ENCODE measurements around the gene SEC22A.
A peak's percentile ranks its signal among the peaks of the same experiment; 100 is the strongest.
"Not testable (repeated sequence)": the region's sequence is repeated elsewhere in the genome, so short reads cannot be mapped to it uniquely, and the experiment has no call there.

Gene SEC22A

DNA sequence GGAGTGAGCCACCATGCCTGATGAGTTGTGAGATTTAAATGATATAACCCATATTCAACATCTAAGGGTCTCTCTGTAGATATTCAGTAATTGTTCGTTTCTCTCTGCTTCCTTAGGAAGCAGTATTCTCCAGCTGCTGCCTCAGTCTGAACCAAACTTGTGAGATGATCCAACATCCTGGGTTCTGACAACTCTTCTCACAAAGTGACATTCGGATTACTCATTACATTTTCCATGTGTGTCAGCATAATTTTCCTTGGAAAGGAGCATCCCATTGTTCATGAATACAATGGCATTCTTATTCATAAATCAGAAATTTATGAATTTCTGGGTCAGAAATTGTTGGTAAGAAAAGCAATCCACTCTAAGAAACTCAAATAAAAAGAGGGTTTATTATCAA is 15.0 kb upstream of the SEC22A start:
- H3K27me3 ChIP-seq (ENCODE audit: low read depth, low read length), result no peaks in the 10 kb centered on the region
- H3K4me3 ChIP-seq (ENCODE audit: low read depth in 1 of 2, low read length in 2 of 2), result no peak overlapping the region
- no peaks in the 10 kb centered on the region for H3K36me3 ChIP-seq (ENCODE audit: control insufficient read depth in 1 of 2, insufficient read depth in 2 of 2, low read length in 2 of 2)
- H3K27ac ChIP-seq (ENCODE audit: low read length), result no peak overlapping the region
- peaks cover 0 to 5% of the 10 kb centered on the region in 2 donors for H3K9me3 ChIP-seq (ENCODE audit: control insufficient read depth in 1 of 2, low read length in 2 of 2)
- H3K4me1 ChIP-seq (ENCODE audit: control insufficient read depth in 1 of 2, insufficient read depth in 2 of 2, low read length in 2 of 2), result no peaks in the 10 kb centered on the region

DNA sequence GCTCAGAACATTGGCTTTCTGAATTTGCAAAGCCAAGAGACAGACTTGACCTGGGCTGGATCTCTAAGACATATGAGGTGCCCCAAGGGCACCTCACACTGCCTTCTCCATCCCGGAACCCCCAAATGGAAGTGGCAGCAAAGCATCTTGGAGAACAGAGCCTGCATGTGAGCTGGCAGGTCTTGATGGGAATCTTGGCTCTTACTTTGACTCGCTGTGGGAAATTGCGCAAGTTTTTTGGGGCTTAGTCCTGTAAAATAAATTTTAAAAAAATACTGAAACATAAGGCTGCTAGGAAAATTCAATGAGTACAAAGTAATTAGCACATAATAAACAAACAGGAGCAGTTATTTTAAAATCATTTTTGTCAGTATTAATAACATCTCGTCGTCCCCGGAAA is 13.7 kb upstream of the SEC22A start:
- H3K9me3 ChIP-seq (ENCODE audit: control insufficient read depth in 1 of 2, low read length in 2 of 2), result no peaks in the 10 kb centered on the region
- no peaks in the 10 kb centered on the region for H3K36me3 ChIP-seq (ENCODE audit: control insufficient read depth in 1 of 2, insufficient read depth in 2 of 2, low read length in 2 of 2)
- no peaks in the 10 kb centered on the region for H3K4me1 ChIP-seq (ENCODE audit: control insufficient read depth in 1 of 2, insufficient read depth in 2 of 2, low read length in 2 of 2)
- H3K27ac ChIP-seq (ENCODE audit: low read length), result no peak overlapping the region
- no peak overlapping the region for H3K4me3 ChIP-seq (ENCODE audit: low read depth in 1 of 2, low read length in 2 of 2)
- H3K27me3 ChIP-seq (ENCODE audit: low read depth, low read length), result no peaks in the 10 kb centered on the region

DNA sequence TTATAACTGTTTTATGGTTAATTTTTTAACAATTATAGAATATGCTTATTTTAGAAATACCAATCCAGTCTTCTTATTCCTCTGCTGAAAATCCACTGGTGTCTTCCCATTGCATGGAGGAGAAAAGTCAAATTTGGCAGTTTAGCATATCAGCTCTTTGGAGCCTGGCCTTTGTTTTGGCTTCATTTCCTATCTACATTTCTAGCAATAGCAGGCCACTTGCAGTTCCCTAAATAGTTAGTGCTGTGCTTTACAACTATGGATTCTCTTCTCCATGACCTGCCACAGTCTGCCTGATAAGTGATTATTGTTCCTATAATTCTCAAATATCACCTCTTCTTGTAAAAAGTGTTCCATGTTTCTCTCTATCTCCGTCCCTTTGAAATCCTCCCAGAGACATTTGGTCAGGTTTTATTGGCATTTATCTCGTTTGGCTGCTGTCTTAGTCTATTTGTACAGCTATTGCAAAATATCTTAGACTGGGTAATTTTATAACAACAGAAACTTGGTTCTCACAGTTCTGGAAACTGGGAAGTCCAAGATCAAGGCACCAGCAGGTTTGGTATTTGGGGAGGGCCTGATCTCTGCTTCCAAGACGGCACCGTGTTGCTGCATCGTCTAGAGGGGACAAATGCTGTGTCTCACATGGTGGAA is 8.2 kb upstream of the SEC22A start:
- Histone ChIP-seq H3K9me3 (ENCODE audit: control insufficient read depth in 1 of 2, low read length in 2 of 2) (no peaks in the 10 kb centered on the region), H3K27ac (ENCODE audit: low read length) (no peak overlapping the region), H3K4me3 (ENCODE audit: low read depth in 1 of 2, low read length in 2 of 2) (no peak overlapping the region), H3K27me3 (ENCODE audit: low read depth, low read length) (no peaks in the 10 kb centered on the region), H3K36me3 (ENCODE audit: control insufficient read depth in 1 of 2, insufficient read depth in 2 of 2, low read length in 2 of 2) (no peaks in the 10 kb centered on the region), H3K4me1 (ENCODE audit: control insufficient read depth in 1 of 2, insufficient read depth in 2 of 2, low read length in 2 of 2) (no peaks in the 10 kb centered on the region)

DNA sequence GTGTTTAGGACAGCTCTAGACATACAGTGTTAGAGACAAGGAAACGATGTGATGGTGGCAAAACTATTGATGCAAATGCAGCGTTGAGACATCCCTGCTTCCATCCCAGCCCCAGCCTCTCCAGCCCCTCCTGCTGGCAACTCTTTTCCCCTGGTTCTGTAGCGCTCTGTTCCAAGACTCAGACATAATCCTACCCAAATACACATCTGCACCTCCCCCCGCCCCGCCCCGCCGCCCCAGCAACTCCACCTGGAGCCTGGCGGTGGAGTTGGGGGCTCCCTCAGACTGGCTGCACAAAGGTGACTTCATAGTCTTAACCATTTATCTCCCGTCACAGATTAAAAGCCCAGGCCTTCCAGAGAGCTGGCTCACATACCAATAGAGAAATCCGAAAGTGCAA is 7.2 kb upstream of the SEC22A start:
- H3K36me3 ChIP-seq (ENCODE audit: control insufficient read depth in 1 of 2, insufficient read depth in 2 of 2, low read length in 2 of 2), result no peaks in the 10 kb centered on the region
- H3K4me3 ChIP-seq (ENCODE audit: low read depth in 1 of 2, low read length in 2 of 2), result no peak overlapping the region
- no peaks in the 10 kb centered on the region for H3K27me3 ChIP-seq (ENCODE audit: low read depth, low read length)
- no peaks in the 10 kb centered on the region for H3K4me1 ChIP-seq (ENCODE audit: control insufficient read depth in 1 of 2, insufficient read depth in 2 of 2, low read length in 2 of 2)
- H3K27ac ChIP-seq (ENCODE audit: low read length), result no peak overlapping the region
- no peaks in the 10 kb centered on the region for H3K9me3 ChIP-seq (ENCODE audit: control insufficient read depth in 1 of 2, low read length in 2 of 2)

DNA sequence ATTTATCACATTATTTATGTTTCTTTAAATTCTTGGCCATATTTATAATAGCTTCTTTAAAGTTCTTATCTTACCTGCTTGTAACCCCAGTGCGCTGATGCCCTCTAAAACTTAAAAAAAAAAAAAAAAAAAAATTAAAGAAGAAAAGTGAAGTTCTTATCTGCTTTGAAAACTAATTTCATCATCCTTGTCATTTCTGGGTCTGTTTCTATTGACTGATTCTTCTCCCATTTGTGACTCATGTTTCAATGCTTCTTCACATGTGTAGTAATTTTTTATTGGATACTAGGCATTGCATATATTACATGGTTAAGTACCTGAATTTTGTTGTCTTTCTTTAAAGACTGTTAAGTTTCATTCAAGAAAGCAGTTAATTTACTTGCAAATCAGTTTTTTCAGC is 3.4 kb upstream of the SEC22A start:
- H3K4me3 ChIP-seq (ENCODE audit: low read depth in 1 of 2, low read length in 2 of 2), result no peak overlapping the region
- H3K36me3 ChIP-seq (ENCODE audit: control insufficient read depth in 1 of 2, insufficient read depth in 2 of 2, low read length in 2 of 2), result no peaks in the 10 kb centered on the region
- no peak overlapping the region for H3K27ac ChIP-seq (ENCODE audit: low read length)
- no peaks in the 10 kb centered on the region for H3K9me3 ChIP-seq (ENCODE audit: control insufficient read depth in 1 of 2, low read length in 2 of 2)
- no peaks in the 10 kb centered on the region for H3K27me3 ChIP-seq (ENCODE audit: low read depth, low read length)
- peaks cover 0 to 14% of the 10 kb centered on the region in 2 donors for H3K4me1 ChIP-seq (ENCODE audit: control insufficient read depth in 1 of 2, insufficient read depth in 2 of 2, low read length in 2 of 2)

DNA sequence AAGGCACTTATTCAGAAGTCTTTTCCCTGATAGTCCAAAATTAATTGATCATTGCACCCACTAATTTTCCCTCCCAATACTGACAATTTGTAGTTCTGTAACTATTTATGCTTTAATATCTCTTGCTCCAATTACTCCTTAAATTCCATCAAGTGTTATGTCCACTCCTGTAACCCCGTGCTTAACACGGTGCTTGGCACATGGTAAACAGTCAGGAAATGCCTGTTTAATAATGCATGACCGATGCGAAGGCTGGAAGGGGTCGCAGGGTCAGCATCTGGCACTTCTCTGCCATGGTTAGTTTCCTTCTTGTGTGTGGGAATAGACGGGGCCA is 553 bp upstream of the SEC22A start:
- Histone ChIP-seq H3K27ac (ENCODE audit: low read length) (peak overlapping the region; percentile 57), H3K27me3 (ENCODE audit: low read depth, low read length) (no peaks in the 10 kb centered on the region), H3K9me3 (ENCODE audit: control insufficient read depth in 1 of 2, low read length in 2 of 2) (no peaks in the 10 kb centered on the region), H3K36me3 (ENCODE audit: control insufficient read depth in 1 of 2, insufficient read depth in 2 of 2, low read length in 2 of 2) (no peaks in the 10 kb centered on the region), H3K4me1 (ENCODE audit: control insufficient read depth in 1 of 2, insufficient read depth in 2 of 2, low read length in 2 of 2) (peaks cover 0 to 14% of the 10 kb centered on the region in 2 donors), H3K4me3 (ENCODE audit: low read depth in 1 of 2, low read length in 2 of 2) (peak overlapping the region; percentile 88 to 92)

DNA sequence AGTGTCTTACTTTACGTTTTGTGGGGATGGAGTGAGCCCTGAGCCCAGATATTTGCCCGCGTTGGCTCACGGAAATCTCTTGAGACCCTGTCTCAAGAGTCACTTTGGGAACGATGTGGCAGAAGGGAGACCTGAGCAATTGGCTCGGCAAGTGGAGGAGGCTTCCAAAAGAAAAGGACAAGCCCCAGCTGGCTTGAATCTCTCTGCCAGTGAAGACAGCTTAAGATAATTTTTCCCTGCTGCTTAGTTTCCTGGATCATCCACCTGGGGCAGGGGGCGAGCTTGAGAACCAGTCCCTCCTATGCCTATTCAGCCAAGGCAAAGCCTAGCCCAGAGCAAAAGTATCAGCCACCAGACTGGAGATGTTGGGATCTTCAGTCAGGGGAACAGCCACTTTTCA is 708 bp downstream of the SEC22A start:
- Histone ChIP-seq H3K36me3 (ENCODE audit: control insufficient read depth in 1 of 2, insufficient read depth in 2 of 2, low read length in 2 of 2) (no peaks in the 10 kb centered on the region), H3K27me3 (ENCODE audit: low read depth, low read length) (no peaks in the 10 kb centered on the region), H3K4me1 (ENCODE audit: control insufficient read depth in 1 of 2, insufficient read depth in 2 of 2, low read length in 2 of 2) (peaks cover 0 to 14% of the 10 kb centered on the region in 2 donors), H3K4me3 (ENCODE audit: low read depth in 1 of 2, low read length in 2 of 2) (peak overlapping the region; percentile 88 to 92), H3K9me3 (ENCODE audit: control insufficient read depth in 1 of 2, low read length in 2 of 2) (no peaks in the 10 kb centered on the region), H3K27ac (ENCODE audit: low read length) (peak overlapping the region; percentile 80)

DNA sequence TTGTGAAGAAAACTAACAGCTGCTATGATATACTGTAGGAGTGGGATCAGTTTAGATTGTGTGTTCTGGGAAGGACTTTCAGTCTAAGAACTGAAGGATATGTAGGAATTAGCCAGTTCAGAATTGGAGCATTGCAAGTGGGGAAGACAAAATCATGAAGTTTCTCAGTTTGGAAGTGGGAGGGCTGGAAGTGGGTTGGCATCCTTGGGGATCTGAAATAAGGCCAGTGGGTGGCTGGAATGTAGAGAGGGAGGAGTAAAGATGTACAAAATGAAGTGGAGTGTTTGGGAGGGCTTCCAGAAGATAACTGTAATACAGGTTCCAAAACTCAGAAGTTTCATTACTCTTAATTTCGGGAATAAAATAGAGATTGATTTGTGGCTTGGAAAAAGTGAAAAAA is 17.2 kb downstream of the SEC22A start:
- H3K36me3 ChIP-seq (ENCODE audit: control insufficient read depth in 1 of 2, insufficient read depth in 2 of 2, low read length in 2 of 2), result peaks cover 0 to 3% of the 10 kb centered on the region in 2 donors

DNA sequence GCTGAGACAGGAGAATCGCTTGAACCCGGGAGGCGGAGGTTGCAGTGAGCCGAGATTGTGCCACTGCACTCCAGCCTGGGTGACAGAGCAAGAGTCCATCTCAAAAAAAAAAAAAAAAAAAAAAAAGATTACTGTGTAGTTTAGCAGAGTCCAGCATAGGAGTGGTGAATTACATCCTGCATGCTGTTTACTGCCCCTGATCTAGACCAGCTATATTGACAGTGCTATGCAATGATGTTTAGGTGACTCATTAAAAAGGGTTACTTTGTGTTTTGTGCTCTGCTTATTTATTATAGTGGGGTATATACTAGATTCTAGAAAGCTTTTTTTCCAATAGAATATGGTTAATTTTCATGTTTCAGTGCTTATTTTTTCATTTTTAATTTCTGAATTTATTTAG is 19.6 kb downstream of the SEC22A start:
- not testable (repeated sequence) for H3K27ac ChIP-seq (ENCODE audit: low read length); H3K36me3 ChIP-seq (ENCODE audit: control insufficient read depth in 1 of 2, insufficient read depth in 2 of 2, low read length in 2 of 2); H3K27me3 ChIP-seq (ENCODE audit: low read depth, low read length); H3K9me3 ChIP-seq (ENCODE audit: control insufficient read depth in 1 of 2, low read length in 2 of 2); H3K4me1 ChIP-seq (ENCODE audit: control insufficient read depth in 1 of 2, insufficient read depth in 2 of 2, low read length in 2 of 2); H3K4me3 ChIP-seq (ENCODE audit: low read depth in 1 of 2, low read length in 2 of 2)

More for the DNA sequence above, 17.2 kb downstream of the SEC22A start:
- H3K27me3 ChIP-seq (ENCODE audit: low read depth, low read length), result no peaks in the 10 kb centered on the region
- H3K9me3 ChIP-seq (ENCODE audit: control insufficient read depth in 1 of 2, low read length in 2 of 2), result no peaks in the 10 kb centered on the region
- no peak overlapping the region for H3K4me3 ChIP-seq (ENCODE audit: low read depth in 1 of 2, low read length in 2 of 2)
- H3K4me1 ChIP-seq (ENCODE audit: control insufficient read depth in 1 of 2, insufficient read depth in 2 of 2, low read length in 2 of 2), result peaks cover 0 to 5% of the 10 kb centered on the region in 2 donors
- no peak overlapping the region for H3K27ac ChIP-seq (ENCODE audit: low read length)

DNA sequence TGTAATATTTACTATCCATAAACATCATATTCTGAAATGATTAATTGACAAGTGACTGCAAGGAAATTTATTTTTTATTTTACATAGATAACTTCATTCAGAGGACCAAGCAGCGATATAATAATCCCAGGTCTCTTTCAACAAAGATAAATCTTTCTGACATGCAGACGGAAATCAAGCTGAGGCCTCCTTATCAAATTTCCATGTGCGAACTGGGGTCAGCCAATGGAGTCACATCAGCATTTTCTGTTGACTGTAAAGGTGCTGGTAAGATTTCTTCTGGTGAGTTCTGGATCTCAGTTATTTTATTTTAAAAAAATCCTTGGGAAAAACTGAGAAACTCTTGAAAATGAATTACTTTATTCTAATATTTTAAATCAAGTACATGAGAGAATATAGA is 23.3 kb downstream of the SEC22A start:
- Histone ChIP-seq H3K9me3 (ENCODE audit: control insufficient read depth in 1 of 2, low read length in 2 of 2) (peaks cover 7 to 8% of the 10 kb centered on the region in 2 donors), H3K27me3 (ENCODE audit: low read depth, low read length) (no peaks in the 10 kb centered on the region), H3K36me3 (ENCODE audit: control insufficient read depth in 1 of 2, insufficient read depth in 2 of 2, low read length in 2 of 2) (peaks cover 4 to 22% of the 10 kb centered on the region in 2 donors), H3K4me1 (ENCODE audit: control insufficient read depth in 1 of 2, insufficient read depth in 2 of 2, low read length in 2 of 2) (no peaks in the 10 kb centered on the region), H3K4me3 (ENCODE audit: low read depth in 1 of 2, low read length in 2 of 2) (no peak overlapping the region), H3K27ac (ENCODE audit: low read length) (no peak overlapping the region)

DNA sequence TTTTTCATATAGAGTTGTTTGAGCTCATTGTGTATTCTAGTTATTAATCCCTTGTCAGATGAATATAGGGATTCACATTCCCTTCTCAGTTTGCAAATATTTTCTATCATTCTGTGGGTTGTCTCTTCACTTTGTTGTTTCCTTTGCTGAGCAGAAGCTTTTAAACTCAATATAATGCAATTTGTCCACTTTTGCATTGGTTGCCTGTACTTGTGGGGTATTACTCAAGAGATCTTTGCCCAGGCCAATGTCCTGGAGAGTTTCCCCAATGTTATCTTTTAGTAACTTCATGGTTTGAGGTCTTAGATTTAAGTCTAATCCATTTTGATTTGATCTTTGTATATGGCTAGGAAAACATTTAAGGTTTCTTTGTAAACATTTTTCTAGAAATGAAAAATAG is 24.8 kb downstream of the SEC22A start:
- no peak overlapping the region for H3K27ac ChIP-seq (ENCODE audit: low read length)
- peaks cover 4 to 22% of the 10 kb centered on the region in 2 donors for H3K36me3 ChIP-seq (ENCODE audit: control insufficient read depth in 1 of 2, insufficient read depth in 2 of 2, low read length in 2 of 2)
- H3K27me3 ChIP-seq (ENCODE audit: low read depth, low read length), result no peaks in the 10 kb centered on the region
- no peaks in the 10 kb centered on the region for H3K4me1 ChIP-seq (ENCODE audit: control insufficient read depth in 1 of 2, insufficient read depth in 2 of 2, low read length in 2 of 2)
- no peak overlapping the region for H3K4me3 ChIP-seq (ENCODE audit: low read depth in 1 of 2, low read length in 2 of 2)
- peaks cover 7 to 8% of the 10 kb centered on the region in 2 donors for H3K9me3 ChIP-seq (ENCODE audit: control insufficient read depth in 1 of 2, low read length in 2 of 2)

DNA sequence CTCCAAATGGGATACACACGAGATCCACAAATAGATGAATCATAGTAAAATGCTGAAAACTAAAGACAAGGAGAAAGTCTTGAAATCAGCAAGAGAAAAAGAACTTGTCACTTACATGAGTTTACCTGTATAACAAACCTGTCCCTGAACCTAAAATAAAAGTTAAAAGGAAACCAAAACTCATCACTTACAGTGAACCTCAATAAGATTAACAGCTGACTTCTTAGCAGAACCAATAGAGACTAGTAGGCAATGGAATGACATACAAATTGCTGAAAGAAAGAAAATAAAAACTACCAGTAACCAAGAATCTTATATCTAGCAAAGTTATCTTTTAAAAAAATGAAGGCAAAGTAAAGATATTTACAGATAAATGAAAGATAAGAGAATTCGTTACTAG is 27.4 kb downstream of the SEC22A start:
- Histone ChIP-seq H3K4me1 (ENCODE audit: control insufficient read depth in 1 of 2, insufficient read depth in 2 of 2, low read length in 2 of 2) (no peaks in the 10 kb centered on the region), H3K36me3 (ENCODE audit: control insufficient read depth in 1 of 2, insufficient read depth in 2 of 2, low read length in 2 of 2) (peaks cover 4 to 22% of the 10 kb centered on the region in 2 donors), H3K27ac (ENCODE audit: low read length) (no peak overlapping the region), H3K4me3 (ENCODE audit: low read depth in 1 of 2, low read length in 2 of 2) (no peak overlapping the region), H3K9me3 (ENCODE audit: control insufficient read depth in 1 of 2, low read length in 2 of 2) (peaks cover 7 to 8% of the 10 kb centered on the region in 2 donors), H3K27me3 (ENCODE audit: low read depth, low read length) (no peaks in the 10 kb centered on the region)

Data from muscle layer of duodenum (tissue), 2 donors.